Measurements from ENCODE around the gene WWTR1. TPM values are rescaled to one million over a fixed set of nuclear protein-coding genes. Genes with fewer than 3 reads are reported as not detected.

The WWTR1 gene
- total RNA-seq, 1 experiment from 2014 or later: 25.5 TPM

- Mint-ChIP-seq H3K4me1 (peaks cover 22% of the 10 kb centered on the region), H3K9me3 (no peaks in the 10 kb centered on the region), H3K4me3 (no peak overlapping the region), H3K36me3 (no peaks in the 10 kb centered on the region), H3K27me3 (ENCODE audit: low read depth) (no peaks in the 10 kb centered on the region), H3K27ac (no peak overlapping the region; the same call in 1 of the 2 replicates)
- no peak for ATAC-seq
- ChIA-PET CTCF (no interaction called here), POLR2A (no interaction called here)
- TF ChIP-seq ZNF317 (CRISPR knock-in tag; IDR thresholded peaks at IDR 0.05; ENCODE audit: borderline replicate concordance, low read depth) (no peak), FOXK1 (CRISPR knock-in tag; IDR thresholded peaks at IDR 0.05) (no peak), ZNF425 (CRISPR knock-in tag; conservative IDR thresholded peaks at IDR 0.05) (no peak), FOXP1 (CRISPR knock-in tag; IDR thresholded peaks at IDR 0.05; ENCODE audit: borderline replicate concordance) (no peak), EMX1 (CRISPR knock-in tag; IDR thresholded peaks at IDR 0.05) (no peak), CTCF (IDR thresholded peaks at IDR 0.05) (no peak), ZNF138 (CRISPR knock-in tag; conservative IDR thresholded peaks at IDR 0.05) (no peak), ATF1 (CRISPR knock-in tag; IDR thresholded peaks at IDR 0.05) (no peak), NR2C2 (CRISPR knock-in tag; IDR thresholded peaks at IDR 0.05) (no peak), ZNF512 (CRISPR knock-in tag; IDR thresholded peaks at IDR 0.05; ENCODE audit: borderline replicate concordance) (no peak), GABPB1 (CRISPR knock-in tag; IDR thresholded peaks at IDR 0.05) (no peak), HMGA2 (CRISPR knock-in tag; IDR thresholded peaks at IDR 0.05) (no peak), FOXJ3 (CRISPR knock-in tag; IDR thresholded peaks at IDR 0.05; ENCODE audit: borderline replicate concordance) (no peak), ZNF396 (CRISPR knock-in tag; IDR thresholded peaks at IDR 0.05; ENCODE audit: borderline replicate concordance) (no peak)
- DNase-seq (ENCODE audit: low spot score): no peak
Measured at GRCh38 chr3:149596134-149596770, 61.6 kb downstream of the WWTR1 start.

GRCh38 chr3:149593418-149594160, 64.2 kb downstream of the WWTR1 start:
- DNase-seq (ENCODE audit: low spot score): no peak
- no peak overlapping the region for H3K4me3 Mint-ChIP-seq
- H3K27ac Mint-ChIP-seq: no peak overlapping the region; the same call in none of the 2 replicates
- TF ChIP-seq ZNF317 (CRISPR knock-in tag; IDR thresholded peaks at IDR 0.05; ENCODE audit: borderline replicate concordance, low read depth): no peak
- TF ChIP-seq ZBTB21 (CRISPR knock-in tag; IDR thresholded peaks at IDR 0.05; ENCODE audit: borderline replicate concordance): no peak
- no peak for TF ChIP-seq SOX15 (CRISPR knock-in tag; IDR thresholded peaks at IDR 0.05)
- no peak for TF ChIP-seq ZSCAN18 (CRISPR knock-in tag; IDR thresholded peaks at IDR 0.05)
- no peak for TF ChIP-seq NFE2L1 (CRISPR knock-in tag; IDR thresholded peaks at IDR 0.05)
- no peak for TF ChIP-seq IRF2 (CRISPR knock-in tag; IDR thresholded peaks at IDR 0.05; ENCODE audit: borderline replicate concordance, low read depth)
- POLR2A ChIA-PET: no interaction called here
- CTCF ChIA-PET: interaction anchor here (2.5 kb wide), 1 partner anchor 24 kb away, joined by 11 read pairs; no protein-coding TSS in a partner anchor
- H3K36me3 Mint-ChIP-seq: no peaks in the 10 kb centered on the region
- H3K4me1 Mint-ChIP-seq: peaks cover 37% of the 10 kb centered on the region
- ATAC-seq: peak; percentile 60
- no peaks in the 10 kb centered on the region for H3K9me3 Mint-ChIP-seq
- no peaks in the 10 kb centered on the region for H3K27me3 Mint-ChIP-seq (ENCODE audit: low read depth)

Data from WTC11 (cell line).